HG02623 (cell line): Measurements from ENCODE around the gene TTYH2.
A peak's percentile ranks its signal among the peaks of the same experiment; 100 is the strongest.
"Not testable (repeated sequence)": the region's sequence is repeated elsewhere in the genome, so short reads cannot be mapped to it uniquely, and the experiment has no call there.

Experiments
- ATAC-seq: cut with Tn5 transposase; IDR thresholded peaks from one replicate; pipeline ENCODE4 v1.9.1; 2021; ENCODE audit warnings: moderate library complexity; ENCODE audit not compliant: unreplicated experiment

TTYH2 gene

GRCh38 chr17:74252211-74252610, 38.8 kb downstream of the TTYH2 start:
- no peak for ATAC-seq

DNA sequence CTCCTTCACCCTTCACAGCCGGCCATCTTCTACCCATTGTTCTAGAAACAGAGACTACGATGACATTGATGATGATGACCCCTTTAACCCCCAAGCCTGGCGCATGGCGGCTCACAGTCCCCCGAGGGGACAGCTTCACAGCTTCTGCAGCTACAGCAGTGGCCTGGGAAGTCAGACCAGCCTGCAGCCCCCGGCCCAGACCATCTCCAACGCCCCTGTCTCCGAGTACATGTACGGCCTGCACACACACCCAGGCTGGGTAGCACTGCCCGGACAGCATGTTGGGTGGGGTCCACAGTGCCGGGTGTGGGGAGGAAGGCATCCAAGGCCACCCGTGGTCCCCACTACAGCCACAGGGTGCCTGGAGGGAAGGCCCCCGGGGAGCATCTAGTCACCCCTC, 39.7 kb downstream of the TTYH2 start:
- no peak for ATAC-seq

DNA sequence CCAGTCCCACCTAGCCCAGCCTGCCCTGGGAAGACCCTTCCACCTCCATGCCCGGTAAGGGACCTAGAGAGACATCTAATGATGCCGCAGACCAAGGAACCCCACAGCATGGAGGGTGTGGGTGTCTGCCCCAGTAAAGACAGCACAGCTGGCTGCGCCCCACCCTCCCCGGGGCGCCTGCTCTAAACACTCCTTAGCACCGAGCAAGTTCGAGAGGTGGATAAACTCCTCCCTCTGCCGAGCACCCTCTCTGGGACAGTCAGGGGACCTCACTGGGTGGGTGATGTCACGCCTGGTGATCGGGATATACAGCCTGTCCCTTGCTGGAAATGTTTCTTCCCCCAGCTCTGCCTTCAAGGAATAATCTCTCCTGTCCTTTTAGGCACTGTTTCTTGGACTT, 43.9 kb downstream of the TTYH2 start:
- ATAC-seq = no peak

DNA sequence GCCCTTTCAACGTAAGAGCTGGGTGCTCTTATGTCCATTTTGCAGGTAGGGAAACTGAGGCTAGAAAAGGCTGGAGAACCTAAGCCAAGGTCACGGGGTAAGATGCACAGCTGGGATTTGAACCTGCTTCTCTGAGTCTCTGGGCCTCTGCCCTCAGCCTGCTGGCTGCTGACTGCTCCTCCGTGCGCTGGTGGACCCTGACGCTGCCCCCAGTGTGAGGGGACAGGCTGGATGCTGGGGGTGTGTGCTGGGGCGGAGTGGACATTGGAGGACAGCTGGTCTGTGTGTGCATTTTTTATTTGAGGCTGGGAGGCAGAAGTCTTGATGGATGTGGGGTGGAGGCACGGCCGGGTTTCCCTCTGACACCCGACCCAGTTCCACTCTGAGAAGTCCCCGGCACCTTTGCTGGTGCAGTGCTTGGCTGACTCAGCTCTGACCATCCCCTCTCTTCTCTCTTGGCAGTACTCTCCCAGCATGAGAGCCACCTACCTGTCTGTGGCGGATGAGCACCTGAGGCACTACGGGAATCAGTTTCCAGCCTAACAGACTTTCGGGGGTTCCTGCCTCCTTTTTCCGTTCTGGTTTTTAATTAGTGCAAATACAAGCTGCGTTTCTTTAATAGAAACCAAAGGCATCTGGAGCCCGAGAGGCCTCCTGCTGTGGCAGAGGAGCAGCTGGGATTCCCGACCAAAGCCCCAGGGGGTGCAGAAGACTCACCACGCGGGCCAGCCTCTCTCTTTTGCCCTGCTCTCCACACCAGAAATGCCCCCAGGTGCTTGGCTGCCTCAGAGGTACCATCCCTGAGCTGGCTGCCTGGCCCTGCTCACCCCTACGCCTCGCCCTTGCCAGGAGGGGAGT, 46.5 kb downstream of the TTYH2 start:
- no peak for ATAC-seq

GRCh38 chr17:74260525-74260850, 47.1 kb downstream of the TTYH2 start:
- ATAC-seq = no peak

DNA sequence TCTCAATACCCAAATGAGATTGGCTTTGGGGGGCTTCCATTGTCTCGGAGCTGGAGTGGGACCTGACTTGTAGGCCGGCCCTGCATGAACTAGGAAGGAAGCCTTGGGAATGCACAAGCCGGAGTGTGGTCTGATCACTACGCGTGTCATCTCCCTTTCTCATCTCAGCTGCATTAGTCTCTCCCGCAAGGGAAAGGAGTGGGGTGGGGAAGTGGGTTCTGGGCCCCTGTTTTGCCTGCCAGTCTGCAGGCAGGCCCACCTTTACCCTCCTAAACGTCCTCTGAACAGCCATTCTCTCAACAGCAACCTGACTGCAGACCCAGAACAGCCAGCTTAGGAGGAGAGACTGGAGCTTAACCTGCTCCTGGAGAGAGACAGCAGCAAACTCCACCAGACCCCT, 49.2 kb downstream of the TTYH2 start:
- no peak for ATAC-seq

DNA sequence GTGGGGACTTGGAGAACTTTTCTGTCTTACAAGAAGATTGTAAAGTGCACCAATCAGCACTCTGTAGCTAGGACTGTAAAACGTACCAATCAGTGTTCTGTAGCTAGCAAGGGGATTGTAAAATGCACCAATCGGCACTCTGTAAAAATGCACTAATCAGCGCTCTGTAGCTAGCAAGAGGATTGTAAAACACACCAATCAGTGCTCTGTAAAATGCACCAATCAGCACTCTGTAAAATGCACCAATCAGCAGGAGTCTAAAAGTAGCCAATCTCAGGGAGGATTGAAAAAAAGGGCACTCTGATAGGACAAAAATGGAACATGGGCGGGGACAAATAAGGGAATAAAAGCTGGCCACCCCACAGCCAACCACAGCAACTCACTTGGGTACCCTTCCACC, 53.7 kb downstream of the TTYH2 start:
- ATAC-seq = not testable (repeated sequence)

DNA sequence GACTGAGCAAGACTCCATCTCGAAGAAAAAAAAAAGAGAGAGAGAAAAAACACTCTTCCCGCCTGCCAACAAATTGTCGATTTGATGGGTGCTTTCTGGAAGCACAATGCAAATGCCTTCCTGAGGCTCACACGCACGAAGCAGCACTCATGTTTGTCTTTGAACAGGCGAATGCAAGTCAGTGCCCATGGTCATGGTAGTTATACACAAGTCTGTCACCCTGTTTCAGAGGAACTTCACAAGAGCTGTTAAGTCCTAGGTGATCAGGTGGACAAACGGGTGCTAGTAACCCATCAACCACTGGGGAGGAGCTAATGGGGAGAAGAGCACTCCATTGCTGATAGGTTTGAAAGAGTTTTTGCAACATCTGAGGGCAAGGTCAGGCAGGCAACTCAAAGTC, 54.2 kb downstream of the TTYH2 start:
- no peak for ATAC-seq

- no peak for ATAC-seq
Measured at GRCh38 chr17:74267987-74268499, 54.7 kb downstream of the TTYH2 start.

DNA sequence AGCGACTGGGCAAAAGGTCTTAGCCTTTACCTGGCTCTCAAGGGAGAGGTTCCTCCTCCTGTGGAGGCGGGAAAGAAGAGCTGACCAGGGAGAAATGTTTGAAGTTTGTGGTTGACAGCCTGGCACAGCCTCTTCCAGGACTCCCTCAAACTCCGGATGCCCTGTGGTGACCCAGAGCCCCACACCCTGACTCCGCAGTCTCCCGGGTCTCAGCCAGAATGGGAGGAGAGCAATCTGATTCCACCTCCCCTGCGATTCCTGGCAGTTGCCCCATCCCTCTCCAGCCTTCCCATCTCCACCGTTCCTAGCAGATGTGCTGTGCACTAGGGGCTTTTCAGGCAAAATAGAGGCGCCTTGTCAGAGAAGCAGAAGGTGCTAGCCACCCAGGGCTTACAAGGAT, 55.2 kb downstream of the TTYH2 start:
- no peak for ATAC-seq

DNA sequence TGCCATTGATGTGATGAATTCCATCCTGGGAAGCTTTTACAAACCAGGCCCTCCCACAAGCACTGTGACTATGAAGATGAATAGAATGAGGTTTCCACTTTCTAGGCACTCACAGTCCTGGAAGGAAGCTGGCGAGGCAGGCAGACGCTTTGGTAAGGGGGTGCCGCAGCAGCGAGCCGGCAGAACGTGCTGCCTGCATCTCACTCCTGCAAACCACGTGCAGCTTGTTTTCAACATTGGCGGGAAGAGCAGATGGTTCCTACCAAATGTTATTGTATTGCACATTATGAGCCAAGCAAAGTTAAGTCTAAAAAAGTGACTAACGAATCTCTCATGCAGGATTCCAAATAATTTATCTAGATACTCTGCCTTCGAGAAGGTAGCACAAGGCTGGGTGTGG, 57.0 kb downstream of the TTYH2 start:
- no peak for ATAC-seq

- no peak for ATAC-seq
Measured at GRCh38 chr17:74271281-74271680, 57.9 kb downstream of the TTYH2 start.

DNA sequence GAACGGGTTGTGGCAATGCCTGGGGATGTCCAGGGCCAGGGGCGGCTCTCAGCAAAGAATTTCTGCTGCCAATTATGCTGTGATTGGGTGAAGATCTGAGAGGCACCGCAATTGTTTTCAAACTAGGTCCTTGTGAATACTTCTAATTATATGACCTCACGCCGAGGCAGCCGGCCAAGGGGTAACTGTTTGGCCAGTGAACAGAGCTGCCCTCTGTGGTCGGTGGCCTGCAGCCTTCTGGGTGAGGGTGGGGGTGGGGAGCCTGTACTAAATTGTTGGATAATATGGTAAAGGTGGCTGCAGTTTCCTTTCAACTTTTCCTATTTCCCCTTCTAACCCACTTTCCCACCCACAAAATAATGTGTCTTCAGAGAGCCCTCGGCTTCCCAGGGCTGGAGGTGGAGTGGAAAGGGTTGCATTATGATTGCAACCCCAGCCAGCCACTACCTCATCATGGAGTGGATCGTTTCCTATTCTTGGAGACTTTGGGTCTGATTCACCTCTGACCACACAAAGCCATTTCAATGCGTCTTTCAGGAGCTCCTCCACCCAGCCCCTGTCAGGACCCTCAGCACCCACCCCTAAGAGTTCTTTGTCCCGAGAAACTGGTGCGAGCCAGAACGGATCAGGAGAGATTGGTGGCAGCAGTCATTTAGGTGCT, 58.7 kb downstream of the TTYH2 start:
- ATAC-seq = no peak

DNA sequence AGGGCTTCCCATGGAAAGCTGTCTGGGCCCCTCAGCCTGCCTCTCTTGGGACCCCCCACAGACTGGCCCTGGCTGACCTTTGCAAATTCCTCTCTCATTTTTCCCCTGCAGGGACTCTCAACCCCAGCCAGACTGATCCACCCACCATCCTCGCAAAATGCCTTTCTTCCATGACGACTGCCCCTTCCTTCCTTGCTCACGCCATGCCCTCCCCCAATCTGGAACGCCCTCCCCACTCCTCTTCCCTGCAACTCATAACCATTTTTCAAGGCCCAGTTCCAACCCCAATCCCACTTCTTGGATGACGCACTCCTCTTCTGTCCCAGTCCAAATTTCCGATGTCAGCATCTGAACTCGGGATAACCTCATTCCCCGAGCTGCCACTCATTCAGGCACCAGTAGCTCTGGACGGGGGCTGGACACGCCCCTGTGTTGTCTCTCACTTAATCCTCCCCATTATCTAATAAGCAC, 59.4 kb downstream of the TTYH2 start:
- no peak for ATAC-seq

- no peak for ATAC-seq
Measured at GRCh38 chr17:74274060-74274708, 60.8 kb downstream of the TTYH2 start, which contains the start of gene DNAI2. Gene DNAI2 (plus strand): TSS chr17:74274234. CDS start chr17:74281818, 7,584 bp downstream.

GRCh38 chr17:74274709-74275340, 61.5 kb downstream of the TTYH2 start:
- no peak for ATAC-seq

DNA sequence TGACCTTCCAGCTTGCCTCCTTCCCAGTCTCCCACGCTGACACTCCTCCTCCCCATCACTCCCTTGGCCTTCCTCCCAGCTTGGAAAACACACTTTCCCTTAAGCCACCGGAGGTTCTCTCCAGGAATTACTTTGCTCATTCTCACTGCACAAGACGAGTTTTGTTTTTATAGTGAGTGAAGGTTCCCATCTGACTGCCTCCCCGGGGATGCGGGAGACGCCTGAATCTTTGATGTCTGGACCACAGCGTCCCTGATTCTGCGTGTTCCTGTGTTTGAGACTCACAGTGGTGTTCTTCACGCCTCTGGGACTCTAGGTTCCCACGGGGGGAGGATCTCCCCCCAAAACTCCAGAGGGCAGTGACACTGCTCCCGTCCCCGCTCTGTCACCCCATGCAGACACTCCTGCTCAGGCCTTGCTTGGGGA, 62.7 kb downstream of the TTYH2 start:
- ATAC-seq = no peak

DNA sequence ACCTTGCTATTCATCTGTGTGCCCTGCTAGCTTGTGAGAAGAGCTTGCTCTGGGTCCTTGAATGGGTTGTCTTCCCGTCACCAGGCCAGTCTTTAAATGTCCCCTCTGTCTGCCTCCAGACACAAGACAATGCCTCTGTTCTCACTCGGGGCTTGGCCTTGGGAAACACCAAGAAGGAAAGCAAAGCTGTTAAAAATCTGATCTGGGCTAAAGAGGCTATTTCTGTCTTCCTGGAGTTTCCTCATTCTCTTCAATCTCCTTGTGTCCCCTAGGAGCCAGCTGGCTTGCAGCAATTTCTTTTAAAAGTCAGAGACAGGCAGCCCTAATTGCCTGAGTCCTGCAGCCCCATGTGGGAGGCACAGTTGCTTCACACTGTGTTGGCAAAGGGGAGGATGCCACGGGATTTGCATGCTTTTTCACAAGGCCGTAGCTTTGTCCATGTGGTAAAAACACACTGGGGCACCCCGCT, 63.2 kb downstream of the TTYH2 start:
- ATAC-seq = no peak

GRCh38 chr17:74277935-74278334, 64.6 kb downstream of the TTYH2 start:
- ATAC-seq = no peak

DNA sequence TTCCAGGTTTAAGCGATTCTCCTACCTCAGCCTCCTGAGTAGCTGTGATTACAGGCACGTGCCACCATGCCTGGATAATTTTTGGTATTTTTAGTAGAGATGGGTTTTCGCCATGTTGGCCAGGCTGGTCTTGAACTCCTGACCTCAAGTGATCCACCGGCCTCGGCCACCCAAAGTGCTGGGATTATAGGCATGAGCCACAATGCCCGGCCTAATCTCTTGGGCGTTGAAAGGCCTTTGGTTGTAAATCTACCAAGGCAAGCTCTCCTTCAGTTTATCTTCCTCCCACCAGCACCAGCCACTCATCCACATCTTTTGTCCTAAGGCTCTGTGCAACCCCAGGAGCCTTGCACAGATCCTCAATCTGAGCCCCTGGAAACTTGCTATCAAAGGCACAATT, 66.2 kb downstream of the TTYH2 start:
- ATAC-seq = not testable (repeated sequence)

- peak; percentile 40 for ATAC-seq
Measured at GRCh38 chr17:74280093-74280513, 66.7 kb downstream of the TTYH2 start.
